AG09319 (cell line): ENCODE measurements around the gene EHD3.

Experiments
- DNase-seq: peaks from one replicate; pipeline ENCODE4 v3.0.0-alpha.2; 2010; ENCODE audit warnings: low read depth; ENCODE audit errors: extremely low read depth
- CTCF ChIP-seq: IDR thresholded peaks from 2 replicates; pipeline ENCODE4 v1.5.1; 2011; ENCODE audit warnings: low read depth, mild to moderate bottlenecking, inconsistent platforms, low read length, moderate library complexity

The EHD3 gene

GRCh38 chr2:31251018-31251417 lies 17.1 kb downstream of the EHD3 start:
- no peak for DNase-seq
- no peak for TF ChIP-seq CTCF

- TF ChIP-seq CTCF, result no peak
- DNase-seq, result no peak
Measured at GRCh38 chr2:31251851-31252250, 17.9 kb downstream of the EHD3 start.

GRCh38 chr2:31253356-31254131 lies 19.6 kb downstream of the EHD3 start:
- TF ChIP-seq CTCF, result no peak
- no peak for DNase-seq

- no peak for DNase-seq
- no peak for TF ChIP-seq CTCF
Measured at GRCh38 chr2:31254237-31255203, 20.6 kb downstream of the EHD3 start.

GRCh38 chr2:31255911-31256571 lies 22.1 kb downstream of the EHD3 start:
- no peak for DNase-seq
- TF ChIP-seq CTCF, result no peak

- no peak for TF ChIP-seq CTCF
- DNase-seq, result no peak
Measured at GRCh38 chr2:31256611-31257382, 22.8 kb downstream of the EHD3 start.
